ENCODE data around the gene GPANK1. TPM values are rescaled to one million over a fixed set of nuclear protein-coding genes. Genes with fewer than 3 reads are reported as not detected.

Gene GPANK1
- total and polyA plus RNA-seq, 9 of the 15 experiments (the other 6 are each of a cell fraction or from before 2014, with no cell fraction given), result 32.2 to 111 (median 46.3) TPM

GRCh38 chr6:31658158-31658688, 6.6 kb downstream of the GPANK1 start (continued):
- TF ChIP-seq TAF1 (IDR thresholded peaks at IDR 0.05; ENCODE audit: control insufficient read depth, extremely low read depth, insufficient read depth, low read length, severe bottlenecking), result peak; percentile 30
- TF ChIP-seq ZNF316 (IDR thresholded peaks at IDR 0.05), result peak; percentile 95
- TF ChIP-seq IRF2 (CRISPR knock-in tag; IDR thresholded peaks at IDR 0.05), result no peak
- TF ChIP-seq ETS1 (conservative IDR thresholded peaks at IDR 0.05; ENCODE audit: control insufficient read depth, low read depth, low read length), result no peak
- TF ChIP-seq ZBTB2 (IDR thresholded peaks at IDR 0.05), result peak; percentile 12; the same call in 1 of the 2 replicates
- TF ChIP-seq SIN3A (IDR thresholded peaks at IDR 0.05; ENCODE audit: borderline replicate concordance in 2 of 2, control insufficient read depth in 1 of 2, low read depth in 2 of 2, low read length in 2 of 2), result peak in 1 of 2 experiments; percentile 52; a peak in 1 of 4 replicates
- peak in 1 of 2 experiments; percentile 36; a peak in 1 of 4 replicates for TF ChIP-seq TEAD1 (CRISPR knock-in tag; IDR thresholded peaks at IDR 0.05)
- TF ChIP-seq MAFK (IDR thresholded peaks at IDR 0.05; ENCODE audit: low read length), result peak; percentile 65
- no peak for TF ChIP-seq RFX5 (IDR thresholded peaks at IDR 0.05; ENCODE audit: low read depth, low read length)
- TF ChIP-seq MAFG (tag; conservative IDR thresholded peaks at IDR 0.05), result peak; percentile 79
- no peak for TF ChIP-seq ZNF449 (CRISPR knock-in tag; IDR thresholded peaks at IDR 0.05)
- 0 out of 2 replicates have a peak, but pooled peaks have one; percentile 26 for TF ChIP-seq ZNF263 (CRISPR knock-in tag; IDR thresholded peaks at IDR 0.05; ENCODE audit: borderline replicate concordance)
- no peak for TF ChIP-seq E2F1 (CRISPR knock-in tag; IDR thresholded peaks at IDR 0.05)
- no peak for TF ChIP-seq ETS2 (tag; IDR thresholded peaks at IDR 0.05; ENCODE audit: borderline replicate concordance, poor library complexity, severe bottlenecking)
- TF ChIP-seq CHD1 (IDR thresholded peaks at IDR 0.05; ENCODE audit: low read length), result peak; percentile 37
- TF ChIP-seq CTCF (IDR thresholded peaks at IDR 0.05 in 2 of 3, conservative IDR thresholded peaks at IDR 0.05 in 1 of 3; ENCODE audit: insufficient read depth in 2 of 3, low read depth in 1 of 3, low read length in 3 of 3), result peak in 1 of 3 experiments; percentile 1; a peak in 1 of 6 replicates
- 0 out of 2 replicates have a peak, but pooled peaks have one; percentile 65 for TF ChIP-seq GTF2F1 (IDR thresholded peaks at IDR 0.05; ENCODE audit: low read depth, low read length)
